DOHH2 (cell line): ENCODE data around the gene SPARC.

ENCODE experiments used
- CTCF ChIP-seq: fragments of 200-600 bp; sonication (generic); IDR thresholded peaks from one replicate; pipeline ENCODE4 v1.5.1; 2014; ENCODE audit warnings: antibody characterized with exemption, mild to moderate bottlenecking, low read depth, low read length; ENCODE audit not compliant: poor library complexity, severe bottlenecking
- EZH2phosphoT487 ChIP-seq: fragments of 200-600 bp; sonication (generic); IDR thresholded peaks from 2 replicates; pipeline ENCODE4 v1.6.1; 2017; ENCODE audit warnings: borderline replicate concordance, mild to moderate bottlenecking, antibody characterized with exemption, low read length, moderate library complexity, mixed read lengths

- TF ChIP-seq CTCF = no peak
- TF ChIP-seq EZH2phosphoT487 = no peak
Observed at GRCh38 chr5:151646334-151646733, 40.4 kb downstream of the SPARC start.
